H9 (cell line): Measurements from ENCODE around the gene LRRC23. TPM values are rescaled to one million over a fixed set of nuclear protein-coding genes. Genes with fewer than 3 reads are reported as not detected.

Experiments
- DNase-seq: peaks from one replicate; pipeline ENCODE4 v3.0.0-alpha.2; 2017
- H2AFZ ChIP-seq: one replicate; pipeline ENCODE4 v1.6.1; 2013; ENCODE audit warnings: mild to moderate bottlenecking, low read length, control low read depth, moderate library complexity
- H2AK5ac ChIP-seq: 2 replicates; pipeline ENCODE4 v1.6.1; 2013; ENCODE audit warnings: low read length, control low read depth, mixed read lengths; ENCODE audit not compliant: insufficient read length
- H2BK120ac ChIP-seq: one replicate; pipeline ENCODE4 v1.6.1; 2013; ENCODE audit warnings: low read depth, mild to moderate bottlenecking, low read length, control low read depth, inconsistent platforms; ENCODE audit not compliant: poor library complexity, severe bottlenecking
- H2BK12ac ChIP-seq: 2 replicates; pipeline ENCODE4 v1.6.1; 2013; ENCODE audit warnings: low read length, control low read depth, mixed read lengths, low read depth; ENCODE audit not compliant: insufficient read length
- H2BK15ac ChIP-seq: 2 replicates; pipeline ENCODE4 v1.6.1; 2013; ENCODE audit warnings: low read depth, low read length, control low read depth
- H2BK20ac ChIP-seq: one replicate; pipeline ENCODE4 v1.6.1; 2013; ENCODE audit warnings: low read depth, mild to moderate bottlenecking, low read length, control low read depth, inconsistent platforms; ENCODE audit not compliant: poor library complexity, severe bottlenecking
- H2BK5ac ChIP-seq: 2 replicates; pipeline ENCODE4 v1.6.1; 2013; ENCODE audit warnings: low read length, control low read depth, mixed read lengths; ENCODE audit not compliant: insufficient read length
- H3K14ac ChIP-seq: 2 replicates; pipeline ENCODE4 v1.6.1; 2013; ENCODE audit warnings: low read length, control low read depth; ENCODE audit not compliant: insufficient read depth
- H3K18ac ChIP-seq: 2 replicates; pipeline ENCODE4 v1.6.1; 2013; ENCODE audit warnings: low read depth, mild to moderate bottlenecking, mixed read lengths, low read length, control low read depth; ENCODE audit not compliant: insufficient read length
- H3K23ac ChIP-seq: 2 replicates; pipeline ENCODE4 v1.6.1; 2013; ENCODE audit warnings: low read length, control low read depth, mixed read lengths, low read depth; ENCODE audit not compliant: insufficient read length
- H3K23me2 ChIP-seq: 2 replicates; pipeline ENCODE4 v1.6.1; 2013; ENCODE audit warnings: low read depth, mild to moderate bottlenecking, mixed read lengths, low read length, control low read depth; ENCODE audit not compliant: insufficient read length, poor library complexity, severe bottlenecking
- H3K27ac ChIP-seq: 2 replicates; pipeline ENCODE4 v1.5.1; 2013; ENCODE audit warnings: low read length, control low read depth, mixed read lengths, low read depth; ENCODE audit not compliant: insufficient read length
- H3K27me3 ChIP-seq: 2 replicates; pipeline ENCODE4 v1.6.1; 2013; ENCODE audit warnings: low read length, control low read depth, inconsistent platforms; ENCODE audit not compliant: insufficient read depth
- H3K4ac ChIP-seq: 2 replicates; pipeline ENCODE4 v1.6.1; 2013; ENCODE audit warnings: low read depth, mild to moderate bottlenecking, control low read depth, inconsistent platforms, low read length, moderate library complexity
- H3K4me1 ChIP-seq: 2 replicates; pipeline ENCODE4 v1.6.1; 2013; ENCODE audit warnings: low read length, control low read depth, inconsistent platforms; ENCODE audit not compliant: insufficient read depth
- H3K4me2 ChIP-seq: 2 replicates; pipeline ENCODE4 v1.6.1; 2013; ENCODE audit warnings: low read length, control low read depth, mixed read lengths; ENCODE audit not compliant: insufficient read length, insufficient read depth
- H3K56ac ChIP-seq: 2 replicates; pipeline ENCODE4 v1.6.1; 2013; ENCODE audit warnings: low read depth, mild to moderate bottlenecking, mixed read lengths, low read length, control low read depth; ENCODE audit not compliant: insufficient read length
- H3K79me1 ChIP-seq: 2 replicates; pipeline ENCODE4 v1.6.1; 2013; ENCODE audit warnings: low read depth, mild to moderate bottlenecking, moderate library complexity, low read length, control low read depth, inconsistent platforms; ENCODE audit not compliant: insufficient read depth, poor library complexity, severe bottlenecking
- H3K79me2 ChIP-seq: 2 replicates; pipeline ENCODE4 v1.6.1; 2013; ENCODE audit warnings: low read length, control low read depth, inconsistent platforms; ENCODE audit not compliant: insufficient read depth
- H3K9ac ChIP-seq: 2 replicates; pipeline ENCODE4 v1.6.1; 2013; ENCODE audit warnings: low read length, control low read depth, mixed read lengths; ENCODE audit not compliant: insufficient read length; ENCODE audit errors: extremely low read depth
- H3K9me3 ChIP-seq: one replicate; pipeline ENCODE4 v1.6.1; 2013; ENCODE audit warnings: low read depth, low read length, inconsistent platforms; ENCODE audit not compliant: control insufficient read depth
- H3T11ph ChIP-seq: one replicate; pipeline ENCODE4 v1.6.1; 2013; ENCODE audit warnings: mild to moderate bottlenecking, low read length, control low read depth, inconsistent platforms
- H4K20me1 ChIP-seq: one replicate; pipeline ENCODE4 v1.6.1; 2013; ENCODE audit not compliant: control insufficient read depth, insufficient read length, insufficient read depth
- H4K5ac ChIP-seq: 2 replicates; pipeline ENCODE4 v1.6.1; 2013; ENCODE audit warnings: low read depth, mild to moderate bottlenecking, mixed read lengths, low read length, control low read depth; ENCODE audit not compliant: insufficient read length
- H4K8ac ChIP-seq: replicated peaks from 2 replicates; pipeline ENCODE4 v1.6.1; 2013; ENCODE audit warnings: low read length, control low read depth, mixed read lengths, low read depth; ENCODE audit not compliant: insufficient read length
- H4K91ac ChIP-seq: 2 replicates; pipeline ENCODE4 v1.6.1; 2013; ENCODE audit warnings: low read depth, mild to moderate bottlenecking, moderate library complexity, mixed read lengths, low read length, control low read depth; ENCODE audit not compliant: insufficient read length
- H3K27ac Mint-ChIP-seq, 3 experiments: 2 replicates in 2 of 3; 3 replicates in 1 of 3; pipeline ENCODE4 v1.8.0; 2020 to 2021; ENCODE audit warnings: mixed read lengths in 3 of 3, mild to moderate bottlenecking in 1 of 3, moderate library complexity in 1 of 3
- H3K27me3 Mint-ChIP-seq: 2 replicates; pipeline ENCODE4 v1.8.0; 2021; ENCODE audit warnings: low read depth, mild to moderate bottlenecking, moderate library complexity, mixed read lengths
- H3K36me3 Mint-ChIP-seq, 3 experiments: 2 replicates in 2 of 3; 3 replicates in 1 of 3; pipeline ENCODE4 v1.8.0; 2020 to 2021; ENCODE audit warnings: low read depth in 3 of 3, mixed read lengths in 3 of 3; ENCODE audit not compliant: insufficient read depth in 1 of 3
- H3K4me1 Mint-ChIP-seq, 2 experiments: 2 replicates each; pipeline ENCODE4 v1.8.0; 2020; ENCODE audit warnings: mixed read lengths in 2 of 2
- H3K4me3 Mint-ChIP-seq, 2 experiments: 2 replicates in 1 of 2; 3 replicates in 1 of 2; pipeline ENCODE4 v1.8.0; 2020 to 2021; ENCODE audit warnings: mild to moderate bottlenecking in 2 of 2, mixed read lengths in 2 of 2, moderate library complexity in 1 of 2
- H3K9me3 Mint-ChIP-seq, 2 experiments: 2 replicates in 1 of 2; 3 replicates in 1 of 2; pipeline ENCODE4 v1.8.0; 2020; ENCODE audit warnings: mild to moderate bottlenecking in 2 of 2, mixed read lengths in 2 of 2, moderate library complexity in 1 of 2
- CTCF ChIP-seq: fragments of 200-600 bp; sonication (generic); conservative IDR thresholded peaks from 3 replicates; pipeline ENCODE4 v1.8.0; 2021; ENCODE audit warnings: antibody characterized with exemption, mild to moderate bottlenecking
- WGBS: extraction: QIAGEN DNeasy Blood & Tissue Kit; methylation state at CpG from one replicate; pipeline ENCODE4 v1.1.7; 2013; ENCODE audit warnings: missing lambda C conversion rate, low lambda C conversion rate, mixed read lengths; ENCODE audit not compliant: insufficient read length; ENCODE audit errors: extremely low coverage; 5-methylcytosine and 5-hydroxymethylcytosine counted together
- total RNA-seq: library from RNA; stranded (reverse); gene quantifications from 2 replicates; pipeline ENCODE4 v1.2.1, GENCODE V29; 2021

Gene LRRC23
- total RNA-seq, 1 experiment from 2014 or later = 2.1 TPM

- H2BK15ac ChIP-seq = no peak overlapping the region
- no peak overlapping the region for H2BK5ac ChIP-seq
- WGBS = no CpG with 5 or more reads among the region's 14 CpGs
- H3K9me3 ChIP-seq = no peaks in the 10 kb centered on the region
- no peaks in the 10 kb centered on the region for H3K79me1 ChIP-seq
- H3K4me2 ChIP-seq = no peak overlapping the region
- H3K23ac ChIP-seq = no peak overlapping the region
- H3K4me1 Mint-ChIP-seq = peaks cover 17 to 18% of the 10 kb centered on the region in 2 experiments
- H2BK120ac ChIP-seq = no peak overlapping the region
- H4K8ac ChIP-seq = no peak overlapping the region
- H3K56ac ChIP-seq = no peak overlapping the region
- H3K27ac Mint-ChIP-seq = no peak overlapping the region
- no peak overlapping the region for H3K27ac ChIP-seq
- peaks cover 5% of the 10 kb centered on the region; the same call in 1 of the 2 replicates for H3K79me2 ChIP-seq
- no peaks in the 10 kb centered on the region; a peak in 1 of 5 replicates for H3K9me3 Mint-ChIP-seq
- no peak for DNase-seq
- TF ChIP-seq CTCF = no peak
- no peak overlapping the region for H3T11ph ChIP-seq
- H4K20me1 ChIP-seq = peaks cover 2% of the 10 kb centered on the region
- no peak overlapping the region for H4K91ac ChIP-seq
- no peak overlapping the region for H2BK20ac ChIP-seq
- no peak overlapping the region for H3K14ac ChIP-seq
- H3K27me3 ChIP-seq = no peaks in the 10 kb centered on the region
- H3K9ac ChIP-seq = no peak overlapping the region
- no peak overlapping the region for H3K18ac ChIP-seq
- H4K5ac ChIP-seq = no peak overlapping the region
- H3K27me3 Mint-ChIP-seq = no peaks in the 10 kb centered on the region
- H3K4ac ChIP-seq = no peak overlapping the region
- H3K23me2 ChIP-seq = peaks cover 16% of the 10 kb centered on the region
- H2AFZ ChIP-seq = no peak overlapping the region
- no peak overlapping the region for H2AK5ac ChIP-seq
- no peaks in the 10 kb centered on the region; the same call in 1 of the 2 replicates for H3K4me1 ChIP-seq
- no peak overlapping the region for H3K4me3 Mint-ChIP-seq
- no peak overlapping the region for H2BK12ac ChIP-seq
- H3K36me3 Mint-ChIP-seq = peaks cover 29 to 60% (median 57%) of the 10 kb centered on the region in 3 experiments; a peak in 6 of 7 replicates
Observed at GRCh38 chr12:6855322-6855721, 49.3 kb upstream of the LRRC23 start.
